ENCODE results near the gene GSS.
A peak's percentile ranks its signal among the peaks of the same experiment; 100 is the strongest.

Gene GSS

GRCh38 chr20:34989118-34989517 is 33.5 kb upstream of the GSS start:
- no peak overlapping the region for H3K18ac ChIP-seq (ENCODE audit: low read depth in 1 of 2, low read length in 2 of 2)
- H2AK5ac ChIP-seq (ENCODE audit: low read length, severe bottlenecking), result no peak overlapping the region
- WGBS, result 89% methylated on average over 4 of the region's 4 CpGs
- no peak overlapping the region for H3K27ac ChIP-seq (ENCODE audit: low read length, poor library complexity, severe bottlenecking)
- H3K23ac ChIP-seq (ENCODE audit: low read length in 2 of 2), result no peak overlapping the region
- peaks cover 22 to 42% of the 10 kb centered on the region in 2 experiments for H3K27me3 ChIP-seq (ENCODE audit: control insufficient read depth in 1 of 2, insufficient read depth in 1 of 2, low read length in 2 of 2)
- H3K9ac ChIP-seq (ENCODE audit: low read length), result no peak overlapping the region
- peaks cover 6% of the 10 kb centered on the region for H3K4me1 ChIP-seq (ENCODE audit: control insufficient read depth, insufficient read depth, low read depth, low read length)
- no peak overlapping the region for H4K8ac ChIP-seq (ENCODE audit: low read length)
- H2BK5ac ChIP-seq (ENCODE audit: low read depth, low read length, poor library complexity, severe bottlenecking), result no peak overlapping the region
- no peak overlapping the region for H2BK120ac ChIP-seq (ENCODE audit: low read depth, low read length)
- H2BK12ac ChIP-seq (ENCODE audit: low read length in 2 of 2), result no peak overlapping the region
- no peak overlapping the region for H2AFZ ChIP-seq (ENCODE audit: low read depth, low read length)
- no peak overlapping the region for H3K4me3 ChIP-seq (ENCODE audit: insufficient read depth in 1 of 2, low read depth in 1 of 2, low read length in 2 of 2)
- H3K4me2 ChIP-seq (ENCODE audit: low read length, poor library complexity, severe bottlenecking), result no peak overlapping the region
- H3K9me3 ChIP-seq (ENCODE audit: control insufficient read depth, low read length), result no peaks in the 10 kb centered on the region
- peaks cover 9% of the 10 kb centered on the region for H3K79me1 ChIP-seq (replicated peaks; ENCODE audit: low read length, poor library complexity, severe bottlenecking)
- no peak overlapping the region for H2BK15ac ChIP-seq (ENCODE audit: low read depth, poor library complexity, severe bottlenecking)
- no peak overlapping the region for H3K14ac ChIP-seq (ENCODE audit: low read length in 2 of 2)
- H3K36me3 ChIP-seq (ENCODE audit: control insufficient read depth in 1 of 2, insufficient read depth in 2 of 2, low read depth in 1 of 2, low read length in 2 of 2), result peaks cover 18 to 20% of the 10 kb centered on the region in 2 experiments
- no peak overlapping the region for H4K91ac ChIP-seq (ENCODE audit: low read length)
- H3K4ac ChIP-seq (ENCODE audit: low read depth in 1 of 2, low read length in 2 of 2), result no peak overlapping the region
- DNase-seq, result no peak

- H4K91ac ChIP-seq (ENCODE audit: low read length), result peak overlapping the region; percentile 34
- H4K8ac ChIP-seq (ENCODE audit: low read length), result no peak overlapping the region
- H2BK15ac ChIP-seq (ENCODE audit: low read depth, poor library complexity, severe bottlenecking), result no peak overlapping the region
- no peak overlapping the region for H3K4me3 ChIP-seq (ENCODE audit: insufficient read depth in 1 of 2, low read depth in 1 of 2, low read length in 2 of 2)
- H3K9ac ChIP-seq (ENCODE audit: low read length), result no peak overlapping the region
- no peak overlapping the region for H3K18ac ChIP-seq (ENCODE audit: low read depth in 1 of 2, low read length in 2 of 2)
- no peak overlapping the region for H2BK5ac ChIP-seq (ENCODE audit: low read depth, low read length, poor library complexity, severe bottlenecking)
- H2BK12ac ChIP-seq (ENCODE audit: low read length in 2 of 2), result no peak overlapping the region
- H3K14ac ChIP-seq (ENCODE audit: low read length in 2 of 2), result no peak overlapping the region
- H3K36me3 ChIP-seq (ENCODE audit: control insufficient read depth in 1 of 2, insufficient read depth in 2 of 2, low read depth in 1 of 2, low read length in 2 of 2), result peaks cover 9 to 11% of the 10 kb centered on the region in 2 experiments
- H2AFZ ChIP-seq (ENCODE audit: low read depth, low read length), result no peak overlapping the region
- peaks cover 6% of the 10 kb centered on the region for H3K4me1 ChIP-seq (ENCODE audit: control insufficient read depth, insufficient read depth, low read depth, low read length)
- H3K79me1 ChIP-seq (replicated peaks; ENCODE audit: low read length, poor library complexity, severe bottlenecking), result peaks cover 4% of the 10 kb centered on the region
- no peak overlapping the region for H3K27ac ChIP-seq (ENCODE audit: low read length, poor library complexity, severe bottlenecking)
- no peak overlapping the region for H3K23ac ChIP-seq (ENCODE audit: low read length in 2 of 2)
- H3K27me3 ChIP-seq (ENCODE audit: control insufficient read depth in 1 of 2, insufficient read depth in 1 of 2, low read length in 2 of 2), result peaks cover 31 to 51% of the 10 kb centered on the region in 2 experiments
- H3K9me3 ChIP-seq (ENCODE audit: control insufficient read depth, low read length), result no peaks in the 10 kb centered on the region
- H2AK5ac ChIP-seq (ENCODE audit: low read length, severe bottlenecking), result no peak overlapping the region
- WGBS, result 93% methylated on average over 12 of the region's 12 CpGs
- no peak overlapping the region for H3K4ac ChIP-seq (ENCODE audit: low read depth in 1 of 2, low read length in 2 of 2)
- H3K4me2 ChIP-seq (ENCODE audit: low read length, poor library complexity, severe bottlenecking), result no peak overlapping the region
- H2BK120ac ChIP-seq (ENCODE audit: low read depth, low read length), result no peak overlapping the region
- DNase-seq, result no peak
Observed at GRCh38 chr20:34988191-34988540, 32.6 kb upstream of the GSS start.

- no peak overlapping the region for H3K14ac ChIP-seq (ENCODE audit: low read length in 2 of 2)
- H3K36me3 ChIP-seq (ENCODE audit: control insufficient read depth in 1 of 2, insufficient read depth in 2 of 2, low read depth in 1 of 2, low read length in 2 of 2), result peaks cover 4 to 5% of the 10 kb centered on the region in 2 experiments
- H4K91ac ChIP-seq (ENCODE audit: low read length), result peak overlapping the region; percentile 34
- peaks cover 31 to 55% of the 10 kb centered on the region in 2 experiments for H3K27me3 ChIP-seq (ENCODE audit: control insufficient read depth in 1 of 2, insufficient read depth in 1 of 2, low read length in 2 of 2)
- peaks cover 6% of the 10 kb centered on the region for H3K4me1 ChIP-seq (ENCODE audit: control insufficient read depth, insufficient read depth, low read depth, low read length)
- H3K27ac ChIP-seq (ENCODE audit: low read length, poor library complexity, severe bottlenecking), result no peak overlapping the region
- H3K4me3 ChIP-seq (ENCODE audit: insufficient read depth in 1 of 2, low read depth in 1 of 2, low read length in 2 of 2), result no peak overlapping the region
- H2AK5ac ChIP-seq (ENCODE audit: low read length, severe bottlenecking), result no peak overlapping the region
- H3K18ac ChIP-seq (ENCODE audit: low read depth in 1 of 2, low read length in 2 of 2), result no peak overlapping the region
- no peak overlapping the region for H2BK120ac ChIP-seq (ENCODE audit: low read depth, low read length)
- no peak overlapping the region for H4K8ac ChIP-seq (ENCODE audit: low read length)
- no peak overlapping the region for H3K23ac ChIP-seq (ENCODE audit: low read length in 2 of 2)
- 85% methylated on average over 15 of the region's 15 CpGs for WGBS
- no peaks in the 10 kb centered on the region for H3K79me1 ChIP-seq (replicated peaks; ENCODE audit: low read length, poor library complexity, severe bottlenecking)
- H3K9ac ChIP-seq (ENCODE audit: low read length), result no peak overlapping the region
- H2BK15ac ChIP-seq (ENCODE audit: low read depth, poor library complexity, severe bottlenecking), result no peak overlapping the region
- H3K4me2 ChIP-seq (ENCODE audit: low read length, poor library complexity, severe bottlenecking), result no peak overlapping the region
- H3K9me3 ChIP-seq (ENCODE audit: control insufficient read depth, low read length), result no peaks in the 10 kb centered on the region
- H3K4ac ChIP-seq (ENCODE audit: low read depth in 1 of 2, low read length in 2 of 2), result no peak overlapping the region
- H2BK12ac ChIP-seq (ENCODE audit: low read length in 2 of 2), result no peak overlapping the region
- DNase-seq, result no peak
- H2AFZ ChIP-seq (ENCODE audit: low read depth, low read length), result no peak overlapping the region
- no peak overlapping the region for H2BK5ac ChIP-seq (ENCODE audit: low read depth, low read length, poor library complexity, severe bottlenecking)
Observed at GRCh38 chr20:34987288-34988190, 31.9 kb upstream of the GSS start.

- no peak overlapping the region for H2AFZ ChIP-seq (ENCODE audit: low read depth, low read length)
- no peaks in the 10 kb centered on the region for H3K9me3 ChIP-seq (ENCODE audit: control insufficient read depth, low read length)
- peaks cover 6% of the 10 kb centered on the region for H3K4me1 ChIP-seq (ENCODE audit: control insufficient read depth, insufficient read depth, low read depth, low read length)
- H3K79me1 ChIP-seq (replicated peaks; ENCODE audit: low read length, poor library complexity, severe bottlenecking), result no peaks in the 10 kb centered on the region
- H3K4me2 ChIP-seq (ENCODE audit: low read length, poor library complexity, severe bottlenecking), result no peak overlapping the region
- no peak overlapping the region for H2AK5ac ChIP-seq (ENCODE audit: low read length, severe bottlenecking)
- peaks cover 3 to 4% of the 10 kb centered on the region in 2 experiments for H3K36me3 ChIP-seq (ENCODE audit: control insufficient read depth in 1 of 2, insufficient read depth in 2 of 2, low read depth in 1 of 2, low read length in 2 of 2)
- no peak overlapping the region for H3K9ac ChIP-seq (ENCODE audit: low read length)
- no peak for DNase-seq
- no peak overlapping the region for H4K8ac ChIP-seq (ENCODE audit: low read length)
- H2BK5ac ChIP-seq (ENCODE audit: low read depth, low read length, poor library complexity, severe bottlenecking), result no peak overlapping the region
- no peak overlapping the region for H3K14ac ChIP-seq (ENCODE audit: low read length in 2 of 2)
- H3K4me3 ChIP-seq (ENCODE audit: insufficient read depth in 1 of 2, low read depth in 1 of 2, low read length in 2 of 2), result no peak overlapping the region
- H4K91ac ChIP-seq (ENCODE audit: low read length), result no peak overlapping the region
- no peak overlapping the region for H3K18ac ChIP-seq (ENCODE audit: low read depth in 1 of 2, low read length in 2 of 2)
- H3K23ac ChIP-seq (ENCODE audit: low read length in 2 of 2), result no peak overlapping the region
- no peak overlapping the region for H2BK15ac ChIP-seq (ENCODE audit: low read depth, poor library complexity, severe bottlenecking)
- peaks cover 31 to 56% of the 10 kb centered on the region in 2 experiments for H3K27me3 ChIP-seq (ENCODE audit: control insufficient read depth in 1 of 2, insufficient read depth in 1 of 2, low read length in 2 of 2)
- 86% methylated on average over 23 of the region's 24 CpGs for WGBS
- no peak overlapping the region for H2BK12ac ChIP-seq (ENCODE audit: low read length in 2 of 2)
- H3K27ac ChIP-seq (ENCODE audit: low read length, poor library complexity, severe bottlenecking), result no peak overlapping the region
- H2BK120ac ChIP-seq (ENCODE audit: low read depth, low read length), result no peak overlapping the region
- no peak overlapping the region for H3K4ac ChIP-seq (ENCODE audit: low read depth in 1 of 2, low read length in 2 of 2)
Observed at GRCh38 chr20:34986311-34987287, 31.0 kb upstream of the GSS start.

Data from mesenchymal stem cell (in vitro differentiated cells and primary cell).